IMR-90 (cell line): Measurements from ENCODE around the gene EXOC6. TPM values are rescaled to one million over a fixed set of nuclear protein-coding genes. Genes with fewer than 3 reads are reported as not detected.

Source experiments
- ATAC-seq: fragments of 200-7000 bp; cut with Tn5 transposase; 2 replicates; pipeline ENCODE4 v1.9.1; 2020; ENCODE audit warnings: low read depth, mild to moderate bottlenecking, moderate library complexity
- BruUV-seq: library from RNA; stranded (reverse); fragments of 400-500 nt; replicated peaks from 2 replicates; lab custom pipeline; 2021; lab: Mats Ljungman, UMichigan
- CTCF ChIA-PET: fragments of 300-600 bp; formaldehyde crosslinking; extraction: SDS; loops from one replicate; lab custom pipeline; 2021; ENCODE audit warnings: antibody characterized with exemption; lab: Yijun Ruan, JAX
- POLR2A ChIA-PET: fragments of 300-600 bp; sonication (Branson Sonifier 250); formaldehyde crosslinking; loops from one replicate; lab custom pipeline; 2022; ENCODE audit warnings: antibody characterized with exemption; ENCODE audit not compliant: unreplicated experiment; lab: Charles Lee
- DNase-seq: peaks from one replicate; pipeline ENCODE4 v3.0.0; 2013
- H2AFZ ChIP-seq: replicated peaks from 2 replicates; pipeline ENCODE3; 2013; ENCODE audit warnings: low read length, mild to moderate bottlenecking; ENCODE audit not compliant: poor library complexity
- H2AK5ac ChIP-seq: 2 replicates; pipeline ENCODE4 v1.6.1; 2013; ENCODE audit warnings: low read depth, low read length, inconsistent platforms
- H2AK9ac ChIP-seq: replicated peaks from 2 replicates; pipeline ENCODE3; 2013; ENCODE audit warnings: mild to moderate bottlenecking, low read depth, low read length, moderate library complexity; ENCODE audit not compliant: poor library complexity
- H2BK120ac ChIP-seq: 2 replicates; pipeline ENCODE4 v1.6.1; 2013; ENCODE audit warnings: low read depth, low read length, inconsistent platforms
- H2BK15ac ChIP-seq: 3 replicates; pipeline ENCODE4 v1.6.1; 2013; ENCODE audit warnings: low read depth, low read length, inconsistent platforms
- H2BK20ac ChIP-seq: 2 replicates; pipeline ENCODE4 v1.6.1; 2013; ENCODE audit warnings: low read depth, mild to moderate bottlenecking, inconsistent platforms, low read length, moderate library complexity
- H2BK5ac ChIP-seq: 2 replicates; pipeline ENCODE4 v1.6.1; 2013; ENCODE audit warnings: mild to moderate bottlenecking, low read depth, low read length, inconsistent platforms; ENCODE audit not compliant: poor library complexity, severe bottlenecking
- H3K14ac ChIP-seq: replicated peaks from 2 replicates; pipeline ENCODE4 v1.6.1; 2013; ENCODE audit warnings: low read depth, low read length, inconsistent platforms
- H3K18ac ChIP-seq: 2 replicates; pipeline ENCODE4 v1.6.1; 2013; ENCODE audit warnings: low read depth, low read length, control low read depth
- H3K23ac ChIP-seq: 2 replicates; pipeline ENCODE4 v1.6.1; 2013; ENCODE audit warnings: low read depth, low read length, inconsistent platforms
- H3K27ac ChIP-seq: 2 replicates; pipeline ENCODE4 v1.5.1; 2013; ENCODE audit warnings: mild to moderate bottlenecking, control low read depth, low read length; ENCODE audit not compliant: insufficient read depth
- H3K27me3 ChIP-seq: 2 replicates; pipeline ENCODE4 v1.6.1; 2013; ENCODE audit warnings: low read length; ENCODE audit not compliant: control insufficient read depth, insufficient read depth
- H3K36me3 ChIP-seq: 2 replicates; pipeline ENCODE4 v1.6.1; 2013; ENCODE audit warnings: low read length, mixed read lengths; ENCODE audit not compliant: control insufficient read depth, insufficient read depth
- H3K4ac ChIP-seq: 2 replicates; pipeline ENCODE4 v1.6.1; 2013; ENCODE audit warnings: low read depth, low read length, inconsistent platforms
- H3K4me1 ChIP-seq: 2 replicates; pipeline ENCODE4 v1.6.1; 2013; ENCODE audit warnings: low read length, mixed read lengths; ENCODE audit not compliant: control insufficient read depth, insufficient read depth
- H3K4me2 ChIP-seq: 2 replicates; pipeline ENCODE4 v1.6.1; 2013; ENCODE audit warnings: low read depth, mild to moderate bottlenecking, control low read depth, low read length, moderate library complexity
- H3K4me3 ChIP-seq: 2 replicates; pipeline ENCODE4 v1.5.1; 2013; ENCODE audit warnings: low read depth, mild to moderate bottlenecking, control low read depth, low read length, moderate library complexity; ENCODE audit not compliant: insufficient read depth
- H3K56ac ChIP-seq: 2 replicates; pipeline ENCODE4 v1.6.1; 2013; ENCODE audit warnings: low read length, inconsistent platforms; ENCODE audit not compliant: insufficient read depth; ENCODE audit errors: extremely low read depth
- H3K79me1 ChIP-seq, 2 experiments: 2 replicates each; pipeline ENCODE4 v1.6.1; 2013; ENCODE audit warnings: low read length in 2 of 2, inconsistent platforms in 1 of 2, low read depth in 1 of 2
- H3K9ac ChIP-seq: 2 replicates; pipeline ENCODE4 v1.6.1; 2013; ENCODE audit warnings: low read depth, low read length, control low read depth
- H3K9me1 ChIP-seq: 2 replicates; pipeline ENCODE4 v1.6.1; 2013; ENCODE audit warnings: low read length, inconsistent platforms; ENCODE audit not compliant: insufficient read depth
- H3K9me3 ChIP-seq: 2 replicates; pipeline ENCODE4 v1.6.1; 2013; ENCODE audit warnings: low read length; ENCODE audit not compliant: control insufficient read depth, insufficient read depth
- H4K20me1 ChIP-seq: 2 replicates; pipeline ENCODE4 v1.6.1; 2013; ENCODE audit warnings: low read length, inconsistent platforms; ENCODE audit not compliant: insufficient read depth
- H4K5ac ChIP-seq: 2 replicates; pipeline ENCODE4 v1.6.1; 2013; ENCODE audit warnings: mild to moderate bottlenecking, low read depth, low read length, control low read depth
- H4K8ac ChIP-seq, 2 experiments: 2 replicates each; pipeline ENCODE4 v1.6.1; 2013; ENCODE audit warnings: low read depth in 2 of 2, low read length in 2 of 2, control low read depth in 1 of 2, inconsistent platforms in 1 of 2
- H4K91ac ChIP-seq: 2 replicates; pipeline ENCODE4 v1.6.1; 2013; ENCODE audit warnings: low read depth, low read length, inconsistent platforms; ENCODE audit not compliant: insufficient read depth
- CHD1 ChIP-seq: IDR thresholded peaks from 2 replicates; pipeline ENCODE4 v1.6.1; 2012; ENCODE audit warnings: low read depth, low read length, improper control_type of control experiment
- MAFK ChIP-seq: IDR thresholded peaks from 2 replicates; pipeline ENCODE4 v1.6.1; 2012; ENCODE audit warnings: low read depth, low read length, improper control_type of control experiment
- MAZ ChIP-seq: IDR thresholded peaks from 2 replicates; pipeline ENCODE4 v1.6.1; 2012; ENCODE audit warnings: low read depth, mild to moderate bottlenecking, low read length, improper control_type of control experiment, moderate library complexity, borderline replicate concordance
- MXI1 ChIP-seq: IDR thresholded peaks from 2 replicates; pipeline ENCODE4 v1.6.1; 2012; ENCODE audit warnings: low read depth, mild to moderate bottlenecking, low read length, moderate library complexity, borderline replicate concordance
- POLR2A ChIP-seq: IDR thresholded peaks from 2 replicates; pipeline ENCODE4 v1.6.1; 2012; ENCODE audit warnings: mild to moderate bottlenecking, low read depth, low read length
- RCOR1 ChIP-seq: IDR thresholded peaks from 2 replicates; pipeline ENCODE4 v1.6.1; 2012; ENCODE audit warnings: mild to moderate bottlenecking, low read length, improper control_type of control experiment; ENCODE audit not compliant: insufficient replicate concordance
- RFX5 ChIP-seq: IDR thresholded peaks from 2 replicates; pipeline ENCODE4 v1.8.0; 2012; ENCODE audit warnings: low read depth, mild to moderate bottlenecking, low read length, moderate library complexity
- SMC3 ChIP-seq: fragments of 150-350 bp; IDR thresholded peaks from 2 replicates; pipeline ENCODE4 v1.6.1; 2016; ENCODE audit warnings: low read depth, mild to moderate bottlenecking, antibody characterized with exemption, low read length, moderate library complexity
- WGBS, 2 experiments: methylation state at CpG; one replicate each; pipeline versions ENCODE4 v1.1.5 to v1.1.7; 2013; ENCODE audit warnings: missing lambda C conversion rate in 2 of 2; ENCODE audit not compliant: insufficient read length in 1 of 2; ENCODE audit errors: extremely low coverage in 2 of 2; 5-methylcytosine and 5-hydroxymethylcytosine counted together
- dilution Hi-C: fragments of 300-500 bp; cut with HindIII; formaldehyde crosslinking; loops from one replicate; pipeline ENCODE4 v1.14.3; 2018; ENCODE audit warnings: low sequenced_read_pairs; ENCODE audit not compliant: unreplicated experiment
- in situ Hi-C: fragments of 300-500 bp; cut with MboI; formaldehyde crosslinking; loops from 3 replicates; pipeline ENCODE4 v1.14.3; 2019; ENCODE audit warnings: low sequenced_read_pairs, inconsistent platforms, mixed read lengths
- intact Hi-C: fragments of 100-400 bp; cut with micrococcal nuclease; formaldehyde crosslinking; loops from 2 replicates; pipeline ENCODE4 v1.10.0; 2022
- polyA plus RNA-seq, 3 experiments: library from polyadenylated mRNA; depleted of rRNA; stranded (reverse); fragments of >200 nt; gene quantifications; 2 replicates each; pipeline ENCODE4 v1.2.3, GENCODE V29; 2012; ENCODE audit warnings: low replicate concordance in 1 of 3
- total RNA-seq: library from RNA; depleted of rRNA; stranded (reverse); fragments of >200 nt; gene quantifications from 2 replicates; pipeline ENCODE4 v1.2.3, GENCODE V29; 2012
- TF ChIP-seq, protein P1 (sequence below): fragments of 150-350 bp; IDR thresholded peaks from 2 replicates; pipeline ENCODE4 v1.6.1; 2017; ENCODE audit warnings: mild to moderate bottlenecking, antibody characterized with exemption, low read length, low read depth
- TF ChIP-seq, protein P2 (sequence below): conservative IDR thresholded peaks from 2 replicates; pipeline ENCODE4 v1.5.1; 2012; ENCODE audit warnings: mild to moderate bottlenecking, low read depth, low read length, improper control_type of control experiment

EXOC6 gene
- total and polyA plus RNA-seq, 2 of the 4 experiments (the other 2 are of a cell fraction), result 4.5 to 11.5 TPM

DNA sequence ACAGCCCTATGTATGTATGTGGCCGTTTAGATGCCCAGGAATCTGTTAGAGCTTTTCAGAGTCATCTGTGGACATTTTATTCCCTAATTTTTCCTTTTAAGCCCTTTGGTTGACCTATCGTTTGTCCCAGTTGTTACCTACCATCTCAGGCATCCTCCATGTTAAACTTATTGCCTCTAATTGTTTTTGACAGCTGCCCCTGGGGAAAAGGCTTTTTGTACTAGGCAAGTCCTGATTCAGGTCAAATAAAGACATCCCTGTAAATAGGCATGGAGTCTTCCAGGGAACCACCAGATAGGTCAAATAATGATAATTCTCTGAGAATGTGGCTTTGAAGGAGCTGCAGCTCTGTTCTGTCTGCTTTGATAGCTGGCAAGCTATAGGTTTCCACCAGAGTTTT lies 124.6 kb downstream of the EXOC6 start:
- ATAC-seq, result no peak
- Histone ChIP-seq H4K20me1 (no peaks in the 10 kb centered on the region), H3K14ac (peak overlapping the region; percentile 33; the same call in 1 of the 2 replicates), H2BK20ac (no peak overlapping the region), H4K91ac (no peak overlapping the region), H2BK15ac (peak overlapping the region; percentile 22; the same call in 1 of the 3 replicates), H3K56ac (no peak overlapping the region), H3K4me2 (no peak overlapping the region), H3K23ac (no peak overlapping the region; the same call in 1 of the 2 replicates), H2BK120ac (0 out of 2 replicates have a peak overlapping the region, but pooled peaks have one; percentile 36), H2AK9ac (no peak overlapping the region), H3K4me1 (peaks cover 15% of the 10 kb centered on the region), H3K36me3 (no peaks in the 10 kb centered on the region), H2AK5ac (0 out of 2 replicates have a peak overlapping the region, but pooled peaks have one; percentile 37), H4K8ac (peak overlapping the region in 1 of 2 experiments; percentile 54; a peak in 1 of 4 replicates), H3K27me3 (no peaks in the 10 kb centered on the region), H2BK5ac (peak overlapping the region; percentile 34), H3K27ac (no peak overlapping the region), H3K4me3 (no peak overlapping the region), H4K5ac (peak overlapping the region; percentile 27), H2AFZ (no peak overlapping the region), H3K9ac (no peak overlapping the region), H3K18ac (no peak overlapping the region; the same call in 1 of the 2 replicates), H3K4ac (peak overlapping the region; percentile 28; the same call in 1 of the 2 replicates), H3K9me1 (peaks cover 3% of the 10 kb centered on the region; the same call in 1 of the 2 replicates), H3K9me3 (no peaks in the 10 kb centered on the region), H3K79me1 (peaks cover 0 to 7% of the 10 kb centered on the region in 2 experiments; a peak in 1 of 4 replicates)
- ChIA-PET POLR2A (interaction anchor here (0.6 kb wide), 1 partner anchor 373 kb away, joined by 3 read pairs; no protein-coding TSS in a partner anchor), CTCF (no interaction called here)
- TF ChIP-seq, protein P1, sequence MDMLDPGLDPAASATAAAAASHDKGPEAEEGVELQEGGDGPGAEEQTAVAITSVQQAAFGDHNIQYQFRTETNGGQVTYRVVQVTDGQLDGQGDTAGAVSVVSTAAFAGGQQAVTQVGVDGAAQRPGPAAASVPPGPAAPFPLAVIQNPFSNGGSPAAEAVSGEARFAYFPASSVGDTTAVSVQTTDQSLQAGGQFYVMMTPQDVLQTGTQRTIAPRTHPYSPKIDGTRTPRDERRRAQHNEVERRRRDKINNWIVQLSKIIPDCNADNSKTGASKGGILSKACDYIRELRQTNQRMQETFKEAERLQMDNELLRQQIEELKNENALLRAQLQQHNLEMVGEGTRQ, result no peak
- TF ChIP-seq MAFK (no peak), RFX5 (no peak), MXI1 (no peak), RCOR1 (no peak), MAZ (no peak), CHD1 (no peak), SMC3 (no peak), POLR2A (no peak)
- TF ChIP-seq, protein P2, sequence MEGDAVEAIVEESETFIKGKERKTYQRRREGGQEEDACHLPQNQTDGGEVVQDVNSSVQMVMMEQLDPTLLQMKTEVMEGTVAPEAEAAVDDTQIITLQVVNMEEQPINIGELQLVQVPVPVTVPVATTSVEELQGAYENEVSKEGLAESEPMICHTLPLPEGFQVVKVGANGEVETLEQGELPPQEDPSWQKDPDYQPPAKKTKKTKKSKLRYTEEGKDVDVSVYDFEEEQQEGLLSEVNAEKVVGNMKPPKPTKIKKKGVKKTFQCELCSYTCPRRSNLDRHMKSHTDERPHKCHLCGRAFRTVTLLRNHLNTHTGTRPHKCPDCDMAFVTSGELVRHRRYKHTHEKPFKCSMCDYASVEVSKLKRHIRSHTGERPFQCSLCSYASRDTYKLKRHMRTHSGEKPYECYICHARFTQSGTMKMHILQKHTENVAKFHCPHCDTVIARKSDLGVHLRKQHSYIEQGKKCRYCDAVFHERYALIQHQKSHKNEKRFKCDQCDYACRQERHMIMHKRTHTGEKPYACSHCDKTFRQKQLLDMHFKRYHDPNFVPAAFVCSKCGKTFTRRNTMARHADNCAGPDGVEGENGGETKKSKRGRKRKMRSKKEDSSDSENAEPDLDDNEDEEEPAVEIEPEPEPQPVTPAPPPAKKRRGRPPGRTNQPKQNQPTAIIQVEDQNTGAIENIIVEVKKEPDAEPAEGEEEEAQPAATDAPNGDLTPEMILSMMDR, result no peak
- no CpG with 5 or more reads among the region's 2 CpGs for WGBS, 2 experiments
- in situ Hi-C loops, result no loop called here
- DNase-seq, result no peak
- dilution Hi-C loops, result no loop called here
- BruUV-seq, result no TSS peak
- intact Hi-C loops, result no loop called here
